Measurements from ENCODE around the gene NBL1.

DNA sequence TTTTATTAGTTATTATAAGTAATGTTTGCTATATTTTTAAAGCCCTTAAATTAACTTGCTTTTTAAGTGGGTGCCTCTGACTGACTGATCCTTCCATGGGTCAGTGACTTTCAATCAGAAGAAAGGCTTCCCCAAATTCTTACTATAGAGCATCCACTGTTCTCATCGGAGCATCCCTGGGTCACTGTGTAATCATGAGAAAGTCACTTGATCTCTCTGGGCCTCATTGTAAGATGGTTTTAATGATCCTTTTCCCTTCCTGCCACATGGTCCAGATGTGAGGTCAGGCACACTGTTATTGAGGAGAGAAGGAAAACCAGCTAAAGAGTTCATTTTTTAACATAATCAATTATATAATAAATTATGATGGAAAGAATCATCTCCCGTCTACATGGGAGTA lies 11.0 kb upstream of the NBL1 start:
- TF ChIP-seq, protein P1, sequence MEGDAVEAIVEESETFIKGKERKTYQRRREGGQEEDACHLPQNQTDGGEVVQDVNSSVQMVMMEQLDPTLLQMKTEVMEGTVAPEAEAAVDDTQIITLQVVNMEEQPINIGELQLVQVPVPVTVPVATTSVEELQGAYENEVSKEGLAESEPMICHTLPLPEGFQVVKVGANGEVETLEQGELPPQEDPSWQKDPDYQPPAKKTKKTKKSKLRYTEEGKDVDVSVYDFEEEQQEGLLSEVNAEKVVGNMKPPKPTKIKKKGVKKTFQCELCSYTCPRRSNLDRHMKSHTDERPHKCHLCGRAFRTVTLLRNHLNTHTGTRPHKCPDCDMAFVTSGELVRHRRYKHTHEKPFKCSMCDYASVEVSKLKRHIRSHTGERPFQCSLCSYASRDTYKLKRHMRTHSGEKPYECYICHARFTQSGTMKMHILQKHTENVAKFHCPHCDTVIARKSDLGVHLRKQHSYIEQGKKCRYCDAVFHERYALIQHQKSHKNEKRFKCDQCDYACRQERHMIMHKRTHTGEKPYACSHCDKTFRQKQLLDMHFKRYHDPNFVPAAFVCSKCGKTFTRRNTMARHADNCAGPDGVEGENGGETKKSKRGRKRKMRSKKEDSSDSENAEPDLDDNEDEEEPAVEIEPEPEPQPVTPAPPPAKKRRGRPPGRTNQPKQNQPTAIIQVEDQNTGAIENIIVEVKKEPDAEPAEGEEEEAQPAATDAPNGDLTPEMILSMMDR (IDR thresholded peaks at IDR 0.05) = no peak
- no peak for TF ChIP-seq EZH2phosphoT487 (IDR thresholded peaks at IDR 0.05)
